HCT116 (cell line): ENCODE results near the gene CADPS2. TPM values are rescaled to one million over a fixed set of nuclear protein-coding genes. Genes with fewer than 3 reads are reported as not detected.

Experiments used
- ATAC-seq: fragments of 200-7000 bp; cut with Tn5 transposase; 2 replicates; pipeline ENCODE4 v1.9.1; 2020; ENCODE audit warnings: mild to moderate bottlenecking, moderate library complexity
- BruUV-seq: library from RNA; stranded (reverse); fragments of 400-500 nt; replicated peaks from 2 replicates; lab custom pipeline; 2021; lab: Mats Ljungman, UMichigan
- CTCF ChIA-PET: fragments of 300-600 bp; sonication (Branson Sonifier 250); formaldehyde crosslinking; loops from one replicate; lab custom pipeline; 2021; ENCODE audit warnings: antibody characterized with exemption; lab: Charles Lee
- POLR2A ChIA-PET: fragments of 300-600, 350-600 bp; sonication (Branson Sonifier 250); formaldehyde crosslinking; loops from one replicate; lab custom pipeline; 2021; ENCODE audit warnings: antibody characterized with exemption; lab: Charles Lee
- RAD21 ChIA-PET, 2 experiments: fragments of 300-600 bp; sonication (Branson Sonifier 250); formaldehyde crosslinking; loops; one replicate each; lab custom pipeline; 2023; ENCODE audit warnings: low total read pairs in 2 of 2; ENCODE audit not compliant: uncharacterized antibody in 2 of 2, unreplicated experiment in 2 of 2, low non-redundant PET in 1 of 2; lab: Charles Lee
- DNase-seq: peaks from one replicate; pipeline ENCODE4 v3.0.0-alpha.2; 2010; ENCODE audit warnings: low read depth, low spot score
- H2AFZ ChIP-seq: fragments of 200-600 bp; shearing (Covaris generic), sonication (generic); 2 replicates; pipeline ENCODE4 v1.6.1; 2017; ENCODE audit warnings: low read depth, mixed run types, mixed read lengths, antibody characterized with exemption, low read length; ENCODE audit not compliant: poor library complexity, severe bottlenecking
- H3K27ac ChIP-seq: 2 replicates; pipeline ENCODE4 v1.5.1; 2012; ENCODE audit warnings: low read depth, low read length
- H3K27me3 ChIP-seq: fragments of 200-600 bp; sonication (generic); 2 replicates; pipeline ENCODE4 v1.6.1; 2016; ENCODE audit warnings: mixed run types, low read length, mixed read lengths; ENCODE audit not compliant: insufficient read depth
- H3K36me3 ChIP-seq, 2 experiments: fragments of 200-500 bp in 1 of 2; fragments of 200-600 bp in 1 of 2; sonication (Bioruptor generic) in 1 of 2; sonication (generic) in 1 of 2; 2 replicates each; pipeline versions ENCODE4 v1.5.1 to v1.6.1; 2014 to 2016; ENCODE audit warnings: low read length in 2 of 2, inconsistent platforms in 1 of 2, mixed read lengths in 1 of 2, mixed run types in 1 of 2; ENCODE audit not compliant: insufficient read depth in 2 of 2, control insufficient read depth in 1 of 2
- H3K4me1 ChIP-seq, 2 experiments: fragments of 200-600 bp in 1 of 2; sonication (generic) in 1 of 2; 2 replicates each; pipeline versions ENCODE4 v1.5.1 to v1.6.1; 2012 to 2017; ENCODE audit warnings: low read length in 2 of 2, inconsistent platforms in 1 of 2, mild to moderate bottlenecking in 1 of 2, mixed read lengths in 1 of 2, mixed run types in 1 of 2, moderate library complexity in 1 of 2; ENCODE audit not compliant: insufficient read depth in 2 of 2, control insufficient read depth in 1 of 2
- H3K4me2 ChIP-seq: fragments of 200-600 bp; sonication (generic); 2 replicates; pipeline ENCODE4 v1.6.1; 2017; ENCODE audit warnings: mixed run types, low read length, mixed read lengths
- H3K4me3 ChIP-seq, 2 experiments: fragments of 200-600 bp in 1 of 2; sonication (generic) in 1 of 2; replicated peaks in 1 of 2; 2 replicates each; pipeline ENCODE4 v1.5.1; 2011 to 2016; ENCODE audit warnings: low read length in 2 of 2, control low read depth in 1 of 2, low read depth in 1 of 2, mild to moderate bottlenecking in 1 of 2, mixed read lengths in 1 of 2, mixed run types in 1 of 2
- H3K79me2 ChIP-seq: fragments of 200-600 bp; sonication (generic); 2 replicates; pipeline ENCODE4 v1.6.1; 2017; ENCODE audit warnings: mild to moderate bottlenecking, mixed run types, low read length, moderate library complexity, mixed read lengths; ENCODE audit not compliant: insufficient read depth
- H3K9ac ChIP-seq: fragments of 200-600 bp; sonication (generic); 2 replicates; pipeline ENCODE4 v1.6.1; 2016; ENCODE audit warnings: low read length, mixed read lengths
- H3K9me2 ChIP-seq: fragments of 200-600 bp; sonication (generic), shearing (Covaris generic); 2 replicates; pipeline ENCODE4 v1.6.1; 2017; ENCODE audit warnings: mixed run types, mild to moderate bottlenecking, moderate library complexity; ENCODE audit not compliant: insufficient read depth
- H3K9me3 ChIP-seq, 2 experiments: fragments of 200-500 bp in 1 of 2; fragments of 200-600 bp in 1 of 2; sonication (Bioruptor generic) in 1 of 2; sonication (generic) in 1 of 2; 2 replicates each; pipeline ENCODE4 v1.6.1; 2014 to 2017; ENCODE audit warnings: low read length in 2 of 2, mixed read lengths in 2 of 2, inconsistent platforms in 1 of 2, low read depth in 1 of 2, mild to moderate bottlenecking in 1 of 2, mixed run types in 1 of 2, moderate library complexity in 1 of 2; ENCODE audit not compliant: control insufficient read depth in 1 of 2, insufficient read depth in 1 of 2
- H4K20me1 ChIP-seq: fragments of 200-600 bp; sonication (generic), shearing (Covaris generic); 2 replicates; pipeline ENCODE4 v1.6.1; 2017; ENCODE audit warnings: mixed run types, mild to moderate bottlenecking, moderate library complexity; ENCODE audit not compliant: insufficient read depth
- CEBPB ChIP-seq: IDR thresholded peaks from 2 replicates; pipeline ENCODE4 v1.6.1; 2012; ENCODE audit warnings: low read depth
- CTCF ChIP-seq, 3 experiments: fragments of 200-600 bp in 1 of 3; sonication (generic) in 1 of 3; IDR thresholded peaks in 2 of 3; conservative IDR thresholded peaks in 1 of 3; 2 replicates each; pipeline ENCODE4 v1.5.1; 2012 to 2017; ENCODE audit warnings: low read depth in 2 of 3, low read length in 2 of 3, antibody characterized with exemption in 1 of 3, borderline replicate concordance in 1 of 3, control low read depth in 1 of 3, mild to moderate bottlenecking in 1 of 3, mixed read lengths in 1 of 3, mixed run types in 1 of 3, moderate library complexity in 1 of 3; ENCODE audit not compliant: insufficient read depth in 1 of 3
- POLR2A ChIP-seq: IDR thresholded peaks from 2 replicates; pipeline ENCODE4 v1.7.0; 2011; ENCODE audit warnings: borderline replicate concordance; ENCODE audit not compliant: insufficient read depth, insufficient read length; ENCODE audit errors: extremely low read depth
- intact Hi-C: fragments of 100-400 bp; cut with micrococcal nuclease; formaldehyde crosslinking; loops from 2 replicates; pipeline ENCODE4 v1.10.0; 2022
- total RNA-seq: library from RNA; stranded (reverse); gene quantifications from one replicate; pipeline ENCODE4 v1.2.1, GENCODE V29; 2021; ENCODE audit not compliant: unreplicated experiment
- TF ChIP-seq, protein P1 (sequence below): IDR thresholded peaks from 2 replicates; pipeline ENCODE4 v1.6.1; 2012; ENCODE audit warnings: low read depth

CADPS2 gene
- total RNA-seq, 1 experiment from 2014 or later, result 7.5 TPM

DNA sequence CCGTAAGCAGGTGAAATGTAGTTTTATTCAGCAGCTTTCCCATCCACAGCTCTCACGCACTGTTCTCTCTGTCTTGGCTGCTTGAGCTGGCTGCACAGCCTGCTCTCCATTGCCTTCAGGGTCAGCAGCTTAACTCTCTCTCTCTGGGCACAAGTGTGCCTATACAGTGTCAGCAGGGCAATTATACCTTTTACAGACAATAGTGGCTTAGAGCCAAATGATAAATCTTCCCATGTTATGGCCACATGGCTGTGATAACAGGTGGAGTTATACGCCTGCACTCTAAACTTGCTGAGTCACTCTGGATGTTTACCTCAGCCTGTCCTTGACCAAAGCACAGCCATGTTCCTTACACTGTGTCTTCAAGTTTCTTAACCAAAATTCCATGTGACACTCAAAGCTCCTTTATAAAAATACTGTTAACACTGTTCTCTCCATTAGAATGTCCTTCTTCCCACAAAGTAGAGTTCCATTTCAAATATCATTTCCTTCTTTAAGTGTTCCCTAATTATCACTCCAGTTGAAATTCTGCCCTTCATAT is 193.4 kb downstream of the CADPS2 start:
- ChIA-PET RAD21 (no interaction called here), POLR2A (no interaction called here), CTCF (no interaction called here)
- Histone ChIP-seq H4K20me1 (no peaks in the 10 kb centered on the region), H3K4me3 (no peak overlapping the region), H3K36me3 (no peaks in the 10 kb centered on the region), H2AFZ (no peak overlapping the region), H3K9me3 (peaks cover 0 to 2% of the 10 kb centered on the region in 2 experiments; a peak in 1 of 4 replicates), H3K9me2 (no peaks in the 10 kb centered on the region), H3K4me1 (no peaks in the 10 kb centered on the region; a peak in 1 of 4 replicates), H3K4me2 (no peak overlapping the region), H3K79me2 (no peaks in the 10 kb centered on the region), H3K9ac (no peak overlapping the region), H3K27me3 (no peaks in the 10 kb centered on the region), H3K27ac (no peak overlapping the region)
- no TSS peak for BruUV-seq
- ATAC-seq (no peak), DNase-seq (no peak)
- intact Hi-C loops, result no loop called here
- TF ChIP-seq CTCF (IDR thresholded peaks at IDR 0.05 in 2 of 3, conservative IDR thresholded peaks at IDR 0.05 in 1 of 3; ENCODE audit: borderline replicate concordance in 1 of 3, insufficient read depth in 1 of 3, low read depth in 2 of 3, low read length in 2 of 3) (no peak), CEBPB (no peak), POLR2A (no peak)
- TF ChIP-seq, protein P1, sequence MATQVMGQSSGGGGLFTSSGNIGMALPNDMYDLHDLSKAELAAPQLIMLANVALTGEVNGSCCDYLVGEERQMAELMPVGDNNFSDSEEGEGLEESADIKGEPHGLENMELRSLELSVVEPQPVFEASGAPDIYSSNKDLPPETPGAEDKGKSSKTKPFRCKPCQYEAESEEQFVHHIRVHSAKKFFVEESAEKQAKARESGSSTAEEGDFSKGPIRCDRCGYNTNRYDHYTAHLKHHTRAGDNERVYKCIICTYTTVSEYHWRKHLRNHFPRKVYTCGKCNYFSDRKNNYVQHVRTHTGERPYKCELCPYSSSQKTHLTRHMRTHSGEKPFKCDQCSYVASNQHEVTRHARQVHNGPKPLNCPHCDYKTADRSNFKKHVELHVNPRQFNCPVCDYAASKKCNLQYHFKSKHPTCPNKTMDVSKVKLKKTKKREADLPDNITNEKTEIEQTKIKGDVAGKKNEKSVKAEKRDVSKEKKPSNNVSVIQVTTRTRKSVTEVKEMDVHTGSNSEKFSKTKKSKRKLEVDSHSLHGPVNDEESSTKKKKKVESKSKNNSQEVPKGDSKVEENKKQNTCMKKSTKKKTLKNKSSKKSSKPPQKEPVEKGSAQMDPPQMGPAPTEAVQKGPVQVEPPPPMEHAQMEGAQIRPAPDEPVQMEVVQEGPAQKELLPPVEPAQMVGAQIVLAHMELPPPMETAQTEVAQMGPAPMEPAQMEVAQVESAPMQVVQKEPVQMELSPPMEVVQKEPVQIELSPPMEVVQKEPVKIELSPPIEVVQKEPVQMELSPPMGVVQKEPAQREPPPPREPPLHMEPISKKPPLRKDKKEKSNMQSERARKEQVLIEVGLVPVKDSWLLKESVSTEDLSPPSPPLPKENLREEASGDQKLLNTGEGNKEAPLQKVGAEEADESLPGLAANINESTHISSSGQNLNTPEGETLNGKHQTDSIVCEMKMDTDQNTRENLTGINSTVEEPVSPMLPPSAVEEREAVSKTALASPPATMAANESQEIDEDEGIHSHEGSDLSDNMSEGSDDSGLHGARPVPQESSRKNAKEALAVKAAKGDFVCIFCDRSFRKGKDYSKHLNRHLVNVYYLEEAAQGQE, result no peak
